Smooth muscle cell (in vitro differentiated cells): ENCODE measurements around the gene CACYBP. TPM values are rescaled to one million over a fixed set of nuclear protein-coding genes. Genes with fewer than 3 reads are reported as not detected.
"Not testable (repeated sequence)": the region's sequence is repeated elsewhere in the genome, so short reads cannot be mapped to it uniquely, and the experiment has no call there.

Experiments used
- DNase-seq: peaks from one replicate; lab custom pipeline; 2025; ENCODE audit not compliant: unreplicated experiment; lab: John Stamatoyannopoulos, UW
- H2AFZ ChIP-seq: fragments of 200-600 bp; sonication (generic); 2 replicates; pipeline ENCODE4 v1.6.0; 2016; ENCODE audit warnings: antibody characterized with exemption, low read depth, mild to moderate bottlenecking
- H3F3A ChIP-seq: fragments of 200-600 bp; sonication (generic); 2 replicates; pipeline ENCODE4 v1.6.0; 2017; ENCODE audit warnings: antibody characterized with exemption, low read depth
- H3K27ac ChIP-seq: fragments of 200-600 bp; sonication (generic); 2 replicates; pipeline ENCODE4 v1.5.1; 2016; ENCODE audit warnings: low read depth, mild to moderate bottlenecking
- H3K27me3 ChIP-seq: fragments of 200-600 bp; sonication (generic); 2 replicates; pipeline ENCODE4 v1.6.1; 2016; ENCODE audit warnings: low read depth, mild to moderate bottlenecking
- H3K36me3 ChIP-seq: fragments of 200-600 bp; sonication (generic); 2 replicates; pipeline ENCODE4 v1.5.1; 2016; ENCODE audit warnings: low read depth
- H3K4me1 ChIP-seq: fragments of 200-600 bp; sonication (generic); 2 replicates; pipeline ENCODE4 v1.5.1; 2016; ENCODE audit warnings: low read depth
- H3K4me2 ChIP-seq: fragments of 200-600 bp; sonication (generic); 2 replicates; pipeline ENCODE4 v1.6.0; 2016; ENCODE audit warnings: mild to moderate bottlenecking
- H3K4me3 ChIP-seq: fragments of 200-600 bp; sonication (generic); 2 replicates; pipeline ENCODE4 v1.5.1; 2016; ENCODE audit warnings: mild to moderate bottlenecking
- H3K79me2 ChIP-seq: fragments of 200-600 bp; sonication (generic); 2 replicates; pipeline ENCODE4 v1.6.0; 2016; ENCODE audit warnings: low read depth, mild to moderate bottlenecking
- H3K9ac ChIP-seq: fragments of 200-600 bp; sonication (generic); 2 replicates; pipeline ENCODE4 v1.6.0; 2016; ENCODE audit warnings: low read depth
- H3K9me3 ChIP-seq: fragments of 200-600 bp; sonication (generic); replicated peaks from 2 replicates; pipeline ENCODE4 v1.5.1; 2016; ENCODE audit warnings: low read depth
- H4K20me1 ChIP-seq: fragments of 200-600 bp; sonication (generic); 2 replicates; pipeline ENCODE4 v1.6.0; 2016; ENCODE audit warnings: low read depth
- WGBS: methylation state at CpG from one replicate; pipeline ENCODE4 v1.1.7; 2016; ENCODE audit warnings: low lambda C conversion rate; 5-methylcytosine and 5-hydroxymethylcytosine counted together
- polyA plus RNA-seq: library from polyadenylated mRNA; unstranded; fragments of >200 nt; fragmentation: Nextera tagmentation; extraction: Ambion mirVana; gene quantifications from 2 replicates; pipeline ENCODE4 v1.2.1, GENCODE V29; 2016
- total RNA-seq: library from RNA; depleted of rRNA; stranded (reverse); fragments of >200 nt; gene quantifications from 2 replicates; pipeline ENCODE4 v1.2.3, GENCODE V29; 2014
- TF ChIP-seq, protein P1 (sequence below): fragments of 200-600 bp; sonication (generic); IDR thresholded peaks from 2 replicates; pipeline ENCODE4 v1.5.1; 2017; ENCODE audit warnings: borderline replicate concordance, mild to moderate bottlenecking, antibody characterized with exemption; ENCODE audit not compliant: insufficient read depth, poor library complexity, severe bottlenecking

The CACYBP gene
- total and polyA plus RNA-seq, 2 experiments from 2014 or later = 46.8 to 54.6 TPM

DNA sequence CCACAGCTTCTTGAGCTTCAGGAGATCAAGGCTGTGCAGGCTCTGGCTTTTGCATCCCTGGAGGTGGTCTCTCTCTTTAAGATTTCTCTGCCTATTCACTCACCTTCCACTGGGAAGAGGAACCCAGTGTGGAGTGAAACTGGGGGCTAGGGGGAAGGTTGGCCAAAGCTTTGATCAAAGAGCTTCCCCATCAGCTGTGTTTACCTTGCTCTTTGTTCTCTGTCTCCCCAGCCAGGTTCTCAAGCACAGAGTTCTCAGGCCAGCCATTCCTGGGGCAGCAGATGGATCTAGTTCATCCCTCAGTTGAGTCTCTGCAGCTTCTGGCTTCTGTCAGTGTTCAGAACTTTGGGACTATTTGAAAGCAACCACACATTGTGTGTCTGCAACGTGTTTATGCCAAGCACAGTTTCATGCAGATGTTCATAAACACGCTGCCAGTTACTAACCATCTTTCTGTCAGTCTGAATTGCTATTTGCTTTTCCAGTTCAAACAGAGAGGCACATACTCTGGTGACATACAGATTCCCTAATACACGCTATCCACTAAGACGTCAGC is 40.7 kb downstream of the CACYBP start:
- TF ChIP-seq, protein P1, sequence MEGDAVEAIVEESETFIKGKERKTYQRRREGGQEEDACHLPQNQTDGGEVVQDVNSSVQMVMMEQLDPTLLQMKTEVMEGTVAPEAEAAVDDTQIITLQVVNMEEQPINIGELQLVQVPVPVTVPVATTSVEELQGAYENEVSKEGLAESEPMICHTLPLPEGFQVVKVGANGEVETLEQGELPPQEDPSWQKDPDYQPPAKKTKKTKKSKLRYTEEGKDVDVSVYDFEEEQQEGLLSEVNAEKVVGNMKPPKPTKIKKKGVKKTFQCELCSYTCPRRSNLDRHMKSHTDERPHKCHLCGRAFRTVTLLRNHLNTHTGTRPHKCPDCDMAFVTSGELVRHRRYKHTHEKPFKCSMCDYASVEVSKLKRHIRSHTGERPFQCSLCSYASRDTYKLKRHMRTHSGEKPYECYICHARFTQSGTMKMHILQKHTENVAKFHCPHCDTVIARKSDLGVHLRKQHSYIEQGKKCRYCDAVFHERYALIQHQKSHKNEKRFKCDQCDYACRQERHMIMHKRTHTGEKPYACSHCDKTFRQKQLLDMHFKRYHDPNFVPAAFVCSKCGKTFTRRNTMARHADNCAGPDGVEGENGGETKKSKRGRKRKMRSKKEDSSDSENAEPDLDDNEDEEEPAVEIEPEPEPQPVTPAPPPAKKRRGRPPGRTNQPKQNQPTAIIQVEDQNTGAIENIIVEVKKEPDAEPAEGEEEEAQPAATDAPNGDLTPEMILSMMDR = no peak
- Histone ChIP-seq H3K4me3 (no peak overlapping the region), H3K27me3 (no peaks in the 10 kb centered on the region), H3K4me2 (no peak overlapping the region), H3K36me3 (no peaks in the 10 kb centered on the region), H3K4me1 (no peaks in the 10 kb centered on the region), H2AFZ (no peak overlapping the region), H3F3A (no peaks in the 10 kb centered on the region), H3K9me3 (no peaks in the 10 kb centered on the region), H3K9ac (no peak overlapping the region), H3K79me2 (no peaks in the 10 kb centered on the region), H4K20me1 (no peaks in the 10 kb centered on the region), H3K27ac (no peak overlapping the region)
- DNase-seq = no peak
- WGBS = 78% methylated on average over 4 of the region's 4 CpGs

DNA sequence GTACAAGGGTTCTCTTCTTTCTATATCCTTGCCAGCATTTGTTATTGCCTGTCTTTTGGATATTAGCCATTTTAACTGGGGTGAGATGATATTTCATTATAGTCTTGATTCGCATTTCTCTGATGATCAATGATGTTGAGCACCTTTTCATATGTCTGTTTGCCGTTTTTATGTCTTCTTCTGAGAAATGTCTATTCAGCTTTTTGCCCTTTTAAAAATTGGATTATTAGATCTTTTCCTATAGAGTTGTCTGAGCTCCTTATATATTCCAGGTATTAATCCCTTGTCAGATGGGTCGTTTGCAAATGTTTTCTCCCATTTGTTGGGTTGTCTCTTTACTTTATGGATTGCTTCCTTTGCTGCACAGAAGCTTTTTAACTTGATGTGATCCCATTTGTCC is 42.9 kb downstream of the CACYBP start:
- no peaks in the 10 kb centered on the region for H3K4me1 ChIP-seq
- H3K79me2 ChIP-seq = no peaks in the 10 kb centered on the region
- H3K27me3 ChIP-seq = no peaks in the 10 kb centered on the region
- H3K36me3 ChIP-seq = no peaks in the 10 kb centered on the region
- H3K9me3 ChIP-seq = no peaks in the 10 kb centered on the region
- WGBS = 80% methylated on average over 3 of the region's 3 CpGs
- no peaks in the 10 kb centered on the region for H4K20me1 ChIP-seq
- H3F3A ChIP-seq = no peaks in the 10 kb centered on the region
- no peak overlapping the region for H3K9ac ChIP-seq
- DNase-seq = no peak
- no peak overlapping the region for H3K27ac ChIP-seq
- TF ChIP-seq, protein P1 = no peak
- no peak overlapping the region for H3K4me3 ChIP-seq
- no peak overlapping the region for H2AFZ ChIP-seq
- no peak overlapping the region for H3K4me2 ChIP-seq

DNA sequence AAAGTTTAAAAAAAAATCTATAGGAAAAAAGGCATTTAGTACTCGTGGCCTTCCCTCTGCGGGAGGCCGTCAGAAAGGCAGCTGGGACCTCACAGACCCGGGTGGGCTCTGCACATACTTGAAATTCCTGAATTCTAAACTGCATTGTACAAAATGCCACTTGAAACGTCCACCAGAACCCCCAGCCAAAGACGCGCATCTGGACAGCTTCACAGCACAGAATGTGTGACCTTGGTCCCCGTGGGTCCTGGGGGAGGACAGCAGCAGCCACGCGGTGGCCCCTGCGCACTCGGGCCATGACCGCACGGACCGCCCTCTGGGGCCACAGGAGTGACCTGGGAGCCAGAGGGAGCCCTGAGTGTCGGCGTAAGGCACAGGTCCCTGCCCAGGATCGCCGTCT is 44.1 kb downstream of the CACYBP start:
- H3K4me1 ChIP-seq = no peaks in the 10 kb centered on the region
- H3F3A ChIP-seq = no peaks in the 10 kb centered on the region
- no peak overlapping the region for H3K9ac ChIP-seq
- no peak for DNase-seq
- H3K36me3 ChIP-seq = no peaks in the 10 kb centered on the region
- no peaks in the 10 kb centered on the region for H3K27me3 ChIP-seq
- TF ChIP-seq, protein P1 = no peak
- H3K79me2 ChIP-seq = no peaks in the 10 kb centered on the region
- H4K20me1 ChIP-seq = no peaks in the 10 kb centered on the region
- WGBS = 70% methylated on average over 19 of the region's 19 CpGs
- H2AFZ ChIP-seq = no peak overlapping the region
- no peak overlapping the region for H3K27ac ChIP-seq
- no peak overlapping the region for H3K4me2 ChIP-seq
- no peaks in the 10 kb centered on the region for H3K9me3 ChIP-seq
- H3K4me3 ChIP-seq = no peak overlapping the region

GRCh38 chr1:175044591-175044990 is 44.8 kb downstream of the CACYBP start:
- H3K9ac ChIP-seq, H3K27ac ChIP-seq, H4K20me1 ChIP-seq, DNase-seq, H2AFZ ChIP-seq, H3F3A ChIP-seq, H3K4me2 ChIP-seq, H3K27me3 ChIP-seq, H3K4me1 ChIP-seq, H3K79me2 ChIP-seq, H3K9me3 ChIP-seq, H3K36me3 ChIP-seq, H3K4me3 ChIP-seq: not testable (repeated sequence)
- WGBS = 95% methylated on average over 18 of the region's 18 CpGs
